ENCODE results near the gene KIAA0232. TPM values are rescaled to one million over a fixed set of nuclear protein-coding genes. Genes with fewer than 3 reads are reported as not detected.

The KIAA0232 gene
- total RNA-seq, 4 donors from 2014 or later, result 39.4 to 66.6 (median 47.1) TPM

- WGBS, 2 donors (ENCODE audit: low coverage in 1 of 2), result 85% methylated on average over 3 of the region's 3 CpGs; no CpG with 5 or more reads in 1 of the 2 donors
Measured at GRCh38 chr4:6799091-6799490, 16.6 kb downstream of the KIAA0232 start.

GRCh38 chr4:6802025-6802424, 19.5 kb downstream of the KIAA0232 start:
- Histone ChIP-seq H3K27ac (no peak overlapping the region), H3K4me1 (peaks cover 3 to 81% (median 5%) of the 10 kb centered on the region in 3 donors), H3K36me3 (no peaks in the 10 kb centered on the region), H3K9me3 (no peaks in the 10 kb centered on the region), H3K27me3 (no peaks in the 10 kb centered on the region), H3K4me3 (no peak overlapping the region)
- 100% methylated on average over 5 to 7 of the region's 8 CpGs for WGBS, 2 donors (ENCODE audit: low coverage in 1 of 2)
- TF ChIP-seq CTCF (IDR thresholded peaks at IDR 0.05) (no peak), POLR2AphosphoS5 (IDR thresholded peaks at IDR 0.05) (no peak), POLR2A (IDR thresholded peaks at IDR 0.05) (no peak), EP300 (IDR thresholded peaks at IDR 0.05) (no peak)
- no peak for ATAC-seq

More at GRCh38 chr4:6799091-6799490, 16.6 kb downstream of the KIAA0232 start:
- Histone ChIP-seq H3K4me1 (peaks cover 3 to 73% (median 3%) of the 10 kb centered on the region in 3 donors), H3K27me3 (no peaks in the 10 kb centered on the region), H3K36me3 (no peaks in the 10 kb centered on the region), H3K27ac (no peak overlapping the region), H3K4me3 (no peak overlapping the region), H3K9me3 (no peaks in the 10 kb centered on the region)
- no peak for TF ChIP-seq POLR2A (IDR thresholded peaks at IDR 0.05)
- no peak for TF ChIP-seq POLR2AphosphoS5 (IDR thresholded peaks at IDR 0.05)
- TF ChIP-seq EP300 (IDR thresholded peaks at IDR 0.05), result no peak
- TF ChIP-seq CTCF (IDR thresholded peaks at IDR 0.05), result no peak
- ATAC-seq, result no peak

GRCh38 chr4:6802626-6803025, 20.1 kb downstream of the KIAA0232 start:
- peaks cover 4 to 86% (median 11%) of the 10 kb centered on the region in 3 donors for H3K4me1 ChIP-seq
- H3K9me3 ChIP-seq, result no peaks in the 10 kb centered on the region
- 80 to 88% methylated on average over 1 to 2 of the region's 2 CpGs for WGBS, 2 donors (ENCODE audit: low coverage in 1 of 2)
- ATAC-seq, result no peak
- no peaks in the 10 kb centered on the region for H3K36me3 ChIP-seq
- no peaks in the 10 kb centered on the region for H3K27me3 ChIP-seq
- no peak overlapping the region for H3K27ac ChIP-seq
- no peak overlapping the region for H3K4me3 ChIP-seq
- TF ChIP-seq POLR2AphosphoS5 (IDR thresholded peaks at IDR 0.05), result no peak
- TF ChIP-seq POLR2A (IDR thresholded peaks at IDR 0.05), result no peak
- TF ChIP-seq EP300 (IDR thresholded peaks at IDR 0.05), result no peak

GRCh38 chr4:6803246-6803645, 20.7 kb downstream of the KIAA0232 start:
- Histone ChIP-seq H3K9me3 (no peaks in the 10 kb centered on the region), H3K27me3 (no peaks in the 10 kb centered on the region), H3K4me3 (no peak overlapping the region), H3K27ac (no peak overlapping the region), H3K4me1 (peaks cover 7 to 86% (median 15%) of the 10 kb centered on the region in 3 donors), H3K36me3 (no peaks in the 10 kb centered on the region)
- ATAC-seq, result no peak
- no peak for TF ChIP-seq POLR2A (IDR thresholded peaks at IDR 0.05)
- no peak for TF ChIP-seq CTCF (IDR thresholded peaks at IDR 0.05)
- TF ChIP-seq POLR2AphosphoS5 (IDR thresholded peaks at IDR 0.05), result no peak
- no peak for TF ChIP-seq EP300 (IDR thresholded peaks at IDR 0.05)
- 89% methylated on average over 1 of the region's 1 CpG for WGBS, 2 donors (ENCODE audit: low coverage in 1 of 2)

GRCh38 chr4:6804082-6804752, 21.7 kb downstream of the KIAA0232 start:
- Histone ChIP-seq H3K9me3 (no peaks in the 10 kb centered on the region), H3K27ac (no peak overlapping the region), H3K27me3 (no peaks in the 10 kb centered on the region), H3K4me1 (peaks cover 14 to 86% (median 14%) of the 10 kb centered on the region in 3 donors), H3K4me3 (no peak overlapping the region), H3K36me3 (no peaks in the 10 kb centered on the region)
- ATAC-seq, result no peak
- TF ChIP-seq CTCF (IDR thresholded peaks at IDR 0.05) (no peak), POLR2AphosphoS5 (IDR thresholded peaks at IDR 0.05) (no peak), POLR2A (IDR thresholded peaks at IDR 0.05) (no peak), EP300 (IDR thresholded peaks at IDR 0.05) (no peak)
- WGBS, 2 donors (ENCODE audit: low coverage in 1 of 2), result 95 to 99% methylated on average over 8 of the region's 8 CpGs

Data from gastroesophageal sphincter (tissue), 4 donors.